H9 (cell line): ENCODE measurements around the gene NOS3. TPM values are rescaled to one million over a fixed set of nuclear protein-coding genes. Genes with fewer than 3 reads are reported as not detected.

Experiments
- DNase-seq: peaks from one replicate; pipeline ENCODE4 v3.0.0-alpha.2; 2017
- H2AFZ ChIP-seq: one replicate; pipeline ENCODE4 v1.6.1; 2013; ENCODE audit warnings: mild to moderate bottlenecking, low read length, control low read depth, moderate library complexity
- H2AK5ac ChIP-seq: 2 replicates; pipeline ENCODE4 v1.6.1; 2013; ENCODE audit warnings: low read length, control low read depth, mixed read lengths; ENCODE audit not compliant: insufficient read length
- H2BK120ac ChIP-seq: one replicate; pipeline ENCODE4 v1.6.1; 2013; ENCODE audit warnings: low read depth, mild to moderate bottlenecking, low read length, control low read depth, inconsistent platforms; ENCODE audit not compliant: poor library complexity, severe bottlenecking
- H2BK12ac ChIP-seq: 2 replicates; pipeline ENCODE4 v1.6.1; 2013; ENCODE audit warnings: low read length, control low read depth, mixed read lengths, low read depth; ENCODE audit not compliant: insufficient read length
- H2BK15ac ChIP-seq: 2 replicates; pipeline ENCODE4 v1.6.1; 2013; ENCODE audit warnings: low read depth, low read length, control low read depth
- H2BK20ac ChIP-seq: one replicate; pipeline ENCODE4 v1.6.1; 2013; ENCODE audit warnings: low read depth, mild to moderate bottlenecking, low read length, control low read depth, inconsistent platforms; ENCODE audit not compliant: poor library complexity, severe bottlenecking
- H2BK5ac ChIP-seq: 2 replicates; pipeline ENCODE4 v1.6.1; 2013; ENCODE audit warnings: low read length, control low read depth, mixed read lengths; ENCODE audit not compliant: insufficient read length
- H3K14ac ChIP-seq: 2 replicates; pipeline ENCODE4 v1.6.1; 2013; ENCODE audit warnings: low read length, control low read depth; ENCODE audit not compliant: insufficient read depth
- H3K18ac ChIP-seq: 2 replicates; pipeline ENCODE4 v1.6.1; 2013; ENCODE audit warnings: low read depth, mild to moderate bottlenecking, mixed read lengths, low read length, control low read depth; ENCODE audit not compliant: insufficient read length
- H3K23ac ChIP-seq: 2 replicates; pipeline ENCODE4 v1.6.1; 2013; ENCODE audit warnings: low read length, control low read depth, mixed read lengths, low read depth; ENCODE audit not compliant: insufficient read length
- H3K23me2 ChIP-seq: 2 replicates; pipeline ENCODE4 v1.6.1; 2013; ENCODE audit warnings: low read depth, mild to moderate bottlenecking, mixed read lengths, low read length, control low read depth; ENCODE audit not compliant: insufficient read length, poor library complexity, severe bottlenecking
- H3K27ac ChIP-seq: 2 replicates; pipeline ENCODE4 v1.5.1; 2013; ENCODE audit warnings: low read length, control low read depth, mixed read lengths, low read depth; ENCODE audit not compliant: insufficient read length
- H3K27me3 ChIP-seq: 2 replicates; pipeline ENCODE4 v1.6.1; 2013; ENCODE audit warnings: low read length, control low read depth, inconsistent platforms; ENCODE audit not compliant: insufficient read depth
- H3K4ac ChIP-seq: 2 replicates; pipeline ENCODE4 v1.6.1; 2013; ENCODE audit warnings: low read depth, mild to moderate bottlenecking, control low read depth, inconsistent platforms, low read length, moderate library complexity
- H3K4me1 ChIP-seq: 2 replicates; pipeline ENCODE4 v1.6.1; 2013; ENCODE audit warnings: low read length, control low read depth, inconsistent platforms; ENCODE audit not compliant: insufficient read depth
- H3K4me2 ChIP-seq: 2 replicates; pipeline ENCODE4 v1.6.1; 2013; ENCODE audit warnings: low read length, control low read depth, mixed read lengths; ENCODE audit not compliant: insufficient read length, insufficient read depth
- H3K56ac ChIP-seq: 2 replicates; pipeline ENCODE4 v1.6.1; 2013; ENCODE audit warnings: low read depth, mild to moderate bottlenecking, mixed read lengths, low read length, control low read depth; ENCODE audit not compliant: insufficient read length
- H3K79me1 ChIP-seq: 2 replicates; pipeline ENCODE4 v1.6.1; 2013; ENCODE audit warnings: low read depth, mild to moderate bottlenecking, moderate library complexity, low read length, control low read depth, inconsistent platforms; ENCODE audit not compliant: insufficient read depth, poor library complexity, severe bottlenecking
- H3K79me2 ChIP-seq: 2 replicates; pipeline ENCODE4 v1.6.1; 2013; ENCODE audit warnings: low read length, control low read depth, inconsistent platforms; ENCODE audit not compliant: insufficient read depth
- H3K9ac ChIP-seq: 2 replicates; pipeline ENCODE4 v1.6.1; 2013; ENCODE audit warnings: low read length, control low read depth, mixed read lengths; ENCODE audit not compliant: insufficient read length; ENCODE audit errors: extremely low read depth
- H3K9me3 ChIP-seq: one replicate; pipeline ENCODE4 v1.6.1; 2013; ENCODE audit warnings: low read depth, low read length, inconsistent platforms; ENCODE audit not compliant: control insufficient read depth
- H3T11ph ChIP-seq: one replicate; pipeline ENCODE4 v1.6.1; 2013; ENCODE audit warnings: mild to moderate bottlenecking, low read length, control low read depth, inconsistent platforms
- H4K20me1 ChIP-seq: one replicate; pipeline ENCODE4 v1.6.1; 2013; ENCODE audit not compliant: control insufficient read depth, insufficient read length, insufficient read depth
- H4K5ac ChIP-seq: 2 replicates; pipeline ENCODE4 v1.6.1; 2013; ENCODE audit warnings: low read depth, mild to moderate bottlenecking, mixed read lengths, low read length, control low read depth; ENCODE audit not compliant: insufficient read length
- H4K8ac ChIP-seq: replicated peaks from 2 replicates; pipeline ENCODE4 v1.6.1; 2013; ENCODE audit warnings: low read length, control low read depth, mixed read lengths, low read depth; ENCODE audit not compliant: insufficient read length
- H4K91ac ChIP-seq: 2 replicates; pipeline ENCODE4 v1.6.1; 2013; ENCODE audit warnings: low read depth, mild to moderate bottlenecking, moderate library complexity, mixed read lengths, low read length, control low read depth; ENCODE audit not compliant: insufficient read length
- H3K27ac Mint-ChIP-seq, 3 experiments: 2 replicates in 2 of 3; 3 replicates in 1 of 3; pipeline ENCODE4 v1.8.0; 2020 to 2021; ENCODE audit warnings: mixed read lengths in 3 of 3, mild to moderate bottlenecking in 1 of 3, moderate library complexity in 1 of 3
- H3K27me3 Mint-ChIP-seq: 2 replicates; pipeline ENCODE4 v1.8.0; 2021; ENCODE audit warnings: low read depth, mild to moderate bottlenecking, moderate library complexity, mixed read lengths
- H3K36me3 Mint-ChIP-seq, 3 experiments: 2 replicates in 2 of 3; 3 replicates in 1 of 3; pipeline ENCODE4 v1.8.0; 2020 to 2021; ENCODE audit warnings: low read depth in 3 of 3, mixed read lengths in 3 of 3; ENCODE audit not compliant: insufficient read depth in 1 of 3
- H3K4me1 Mint-ChIP-seq, 2 experiments: 2 replicates each; pipeline ENCODE4 v1.8.0; 2020; ENCODE audit warnings: mixed read lengths in 2 of 2
- H3K4me3 Mint-ChIP-seq, 2 experiments: 2 replicates in 1 of 2; 3 replicates in 1 of 2; pipeline ENCODE4 v1.8.0; 2020 to 2021; ENCODE audit warnings: mild to moderate bottlenecking in 2 of 2, mixed read lengths in 2 of 2, moderate library complexity in 1 of 2
- H3K9me3 Mint-ChIP-seq, 2 experiments: 2 replicates in 1 of 2; 3 replicates in 1 of 2; pipeline ENCODE4 v1.8.0; 2020; ENCODE audit warnings: mild to moderate bottlenecking in 2 of 2, mixed read lengths in 2 of 2, moderate library complexity in 1 of 2
- CTCF ChIP-seq: fragments of 200-600 bp; sonication (generic); conservative IDR thresholded peaks from 3 replicates; pipeline ENCODE4 v1.8.0; 2021; ENCODE audit warnings: antibody characterized with exemption, mild to moderate bottlenecking
- WGBS: extraction: QIAGEN DNeasy Blood & Tissue Kit; methylation state at CpG from one replicate; pipeline ENCODE4 v1.1.7; 2013; ENCODE audit warnings: missing lambda C conversion rate, low lambda C conversion rate, mixed read lengths; ENCODE audit not compliant: insufficient read length; ENCODE audit errors: extremely low coverage; 5-methylcytosine and 5-hydroxymethylcytosine counted together
- total RNA-seq: library from RNA; stranded (reverse); gene quantifications from 2 replicates; pipeline ENCODE4 v1.2.1, GENCODE V29; 2021

NOS3 gene
- total RNA-seq, 1 experiment from 2014 or later: 4.5 TPM

GRCh38 chr7:151003572-151003971 is 12.8 kb downstream of the NOS3 start:
- Histone ChIP-seq H4K91ac (no peak overlapping the region), H3T11ph (no peak overlapping the region), H3K4ac (no peak overlapping the region), H3K23me2 (peaks cover 4% of the 10 kb centered on the region), H3K56ac (no peak overlapping the region), H2BK120ac (no peak overlapping the region), H3K9me3 (no peaks in the 10 kb centered on the region), H3K27me3 (no peaks in the 10 kb centered on the region), H2BK5ac (no peak overlapping the region), H2BK12ac (no peak overlapping the region), H4K5ac (no peak overlapping the region), H4K20me1 (no peaks in the 10 kb centered on the region), H2BK15ac (no peak overlapping the region), H3K79me1 (no peaks in the 10 kb centered on the region), H3K27ac (no peak overlapping the region), H3K9ac (no peak overlapping the region), H3K23ac (no peak overlapping the region), H3K4me1 (no peaks in the 10 kb centered on the region), H3K14ac (no peak overlapping the region; the same call in 1 of the 2 replicates), H2BK20ac (no peak overlapping the region), H3K79me2 (no peaks in the 10 kb centered on the region), H3K4me2 (no peak overlapping the region), H3K18ac (no peak overlapping the region), H4K8ac (no peak overlapping the region), H2AK5ac (no peak overlapping the region), H2AFZ (no peak overlapping the region)
- Mint-ChIP-seq H3K27me3 (peaks cover 1% of the 10 kb centered on the region), H3K4me1 (peaks cover 0 to 14% of the 10 kb centered on the region in 2 experiments), H3K9me3 (no peaks in the 10 kb centered on the region), H3K4me3 (no peak overlapping the region), H3K27ac (no peak overlapping the region), H3K36me3 (peaks cover 0 to 3% (median 0%) of the 10 kb centered on the region in 3 experiments; a peak in 1 of 7 replicates)
- no CpG with 5 or more reads among the region's 12 CpGs for WGBS
- no peak for TF ChIP-seq CTCF
- DNase-seq: no peak
